NAMALWA (cell line): ENCODE measurements around the gene ZFAND3.
"Not testable (repeated sequence)": the region's sequence is repeated elsewhere in the genome, so short reads cannot be mapped to it uniquely, and the experiment has no call there.

Source experiments
- DNase-seq: peaks from one replicate; pipeline ENCODE4 v3.0.0-alpha.2; 2015; ENCODE audit warnings: low spot score

Gene ZFAND3

GRCh38 chr6:37938909-37939308 lies 119.4 kb downstream of the ZFAND3 start:
- DNase-seq: no peak

GRCh38 chr6:37940074-37940847 lies 120.7 kb downstream of the ZFAND3 start:
- no peak for DNase-seq

GRCh38 chr6:37941871-37942270 lies 122.3 kb downstream of the ZFAND3 start:
- no peak for DNase-seq

DNA sequence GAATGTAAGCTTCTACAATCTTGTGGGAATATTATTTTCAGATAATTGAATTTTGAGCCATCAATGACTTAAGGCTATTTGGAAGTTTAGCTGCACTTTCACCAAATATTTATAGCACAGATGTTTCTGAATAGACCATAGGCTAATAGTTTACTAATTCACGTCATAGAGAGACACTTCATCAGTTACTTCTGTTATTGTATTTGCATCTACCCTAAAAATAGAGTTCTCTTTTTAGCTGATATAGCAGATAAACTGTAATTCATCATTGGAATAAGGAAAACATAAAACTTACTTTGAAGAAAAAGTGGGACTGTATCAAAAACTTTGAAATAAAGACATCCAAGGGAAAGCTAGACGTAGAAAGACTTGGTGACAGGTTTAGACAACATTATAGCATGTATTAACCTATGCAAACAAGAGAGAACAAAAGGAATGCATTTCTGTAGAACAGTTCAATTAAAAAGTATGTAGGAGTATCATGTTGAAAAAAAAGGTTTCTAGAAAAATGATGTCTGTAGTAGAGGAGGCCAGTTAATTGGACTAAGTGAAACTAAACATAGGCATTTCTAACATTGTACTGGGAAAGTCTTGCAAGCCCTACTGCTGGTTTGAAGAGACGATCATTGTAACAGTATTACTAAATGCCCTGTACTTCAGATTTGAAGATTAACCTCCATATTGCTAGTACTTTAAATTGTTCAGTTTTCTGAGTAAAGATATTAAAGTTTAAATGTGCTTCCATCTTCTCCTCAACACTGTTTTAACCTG lies 123.3 kb downstream of the ZFAND3 start:
- peak; percentile 17 for DNase-seq

GRCh38 chr6:37943436-37944058 lies 124.0 kb downstream of the ZFAND3 start:
- no peak for DNase-seq

- DNase-seq: no peak
These were observed 126.5 kb downstream of the ZFAND3 start for GRCh38 chr6:37946057-37946456.

GRCh38 chr6:37947468-37947867 lies 127.9 kb downstream of the ZFAND3 start:
- DNase-seq: no peak

DNA sequence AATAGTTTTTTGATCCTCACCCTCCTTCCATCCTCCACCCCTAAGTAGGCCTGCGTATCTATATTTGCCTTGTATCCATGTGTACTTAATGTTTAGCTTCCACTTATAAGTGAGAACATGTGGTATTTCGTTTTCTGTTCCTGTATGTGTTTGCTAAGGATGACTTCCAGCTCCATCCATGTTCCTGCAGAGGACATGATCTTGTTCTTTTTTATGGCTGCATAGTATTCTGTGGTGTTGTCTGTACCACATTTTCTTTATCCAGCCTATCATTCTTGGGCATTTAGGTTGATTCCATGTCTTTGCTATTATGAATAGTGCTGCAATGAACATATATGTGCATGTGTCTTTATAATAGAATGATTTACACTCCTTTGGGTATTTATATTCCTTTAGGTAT lies 129.1 kb downstream of the ZFAND3 start:
- not testable (repeated sequence) for DNase-seq

DNA sequence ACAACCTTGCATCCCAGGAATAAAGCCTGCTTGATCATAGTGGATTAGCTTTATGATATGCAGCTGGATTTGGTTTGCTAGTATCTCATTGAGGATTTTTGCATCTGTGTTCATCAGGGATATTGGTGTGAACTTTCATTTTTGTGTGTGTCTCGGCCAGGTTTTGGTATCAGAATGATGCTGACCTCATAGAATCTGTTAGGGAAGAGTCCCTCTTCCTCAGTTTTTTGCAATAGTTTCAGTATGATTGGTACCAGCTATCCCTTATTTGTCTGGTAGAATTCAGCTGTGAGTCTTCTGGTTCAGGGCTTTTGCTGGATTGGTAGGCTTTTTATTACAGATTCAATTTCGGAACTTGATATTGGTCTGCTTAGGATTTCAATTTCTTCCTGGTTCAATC lies 132.5 kb downstream of the ZFAND3 start:
- no peak for DNase-seq

DNA sequence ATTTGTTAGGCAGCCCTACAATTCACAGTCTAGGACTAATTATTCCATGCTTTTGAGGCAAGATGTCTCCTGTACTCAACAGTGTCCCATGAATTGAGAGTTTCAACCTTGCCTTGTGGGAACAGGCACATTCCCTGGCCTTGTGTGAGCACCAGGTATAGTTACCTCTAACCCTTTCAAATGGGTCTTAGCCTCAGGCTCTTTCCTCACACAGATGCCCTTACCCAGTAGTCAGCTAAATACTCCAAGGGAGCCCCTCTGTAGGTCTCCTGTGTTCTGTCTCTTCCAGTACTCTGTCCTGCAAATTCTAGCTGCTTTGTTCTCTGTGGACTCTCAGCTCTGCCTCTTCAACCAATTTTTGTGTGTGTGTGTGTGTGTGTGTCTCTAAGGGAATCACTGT lies 135.3 kb downstream of the ZFAND3 start:
- no peak for DNase-seq

GRCh38 chr6:37956711-37957275 lies 137.3 kb downstream of the ZFAND3 start:
- DNase-seq: no peak

DNA sequence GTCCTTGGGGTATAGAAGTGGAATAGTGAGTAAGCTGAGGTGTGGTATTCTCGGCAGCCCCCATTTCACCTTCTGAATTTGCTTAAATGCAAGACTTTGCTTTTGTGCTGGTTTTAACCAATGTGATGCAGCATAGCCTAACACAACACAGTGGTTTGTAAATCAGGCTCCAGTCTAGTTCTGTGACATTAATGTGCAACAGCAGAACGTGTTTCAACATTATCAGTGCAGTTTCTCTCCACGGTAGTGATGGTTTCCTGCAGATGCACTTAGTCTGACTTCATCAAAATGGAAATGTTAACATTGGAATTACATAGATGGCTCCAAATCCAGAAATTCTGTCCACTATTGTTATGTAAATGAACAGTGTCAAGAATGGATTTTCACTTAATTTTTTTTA lies 139.5 kb downstream of the ZFAND3 start:
- no peak for DNase-seq

- DNase-seq: no peak
These were observed 140.8 kb downstream of the ZFAND3 start for GRCh38 chr6:37960139-37960935.

DNA sequence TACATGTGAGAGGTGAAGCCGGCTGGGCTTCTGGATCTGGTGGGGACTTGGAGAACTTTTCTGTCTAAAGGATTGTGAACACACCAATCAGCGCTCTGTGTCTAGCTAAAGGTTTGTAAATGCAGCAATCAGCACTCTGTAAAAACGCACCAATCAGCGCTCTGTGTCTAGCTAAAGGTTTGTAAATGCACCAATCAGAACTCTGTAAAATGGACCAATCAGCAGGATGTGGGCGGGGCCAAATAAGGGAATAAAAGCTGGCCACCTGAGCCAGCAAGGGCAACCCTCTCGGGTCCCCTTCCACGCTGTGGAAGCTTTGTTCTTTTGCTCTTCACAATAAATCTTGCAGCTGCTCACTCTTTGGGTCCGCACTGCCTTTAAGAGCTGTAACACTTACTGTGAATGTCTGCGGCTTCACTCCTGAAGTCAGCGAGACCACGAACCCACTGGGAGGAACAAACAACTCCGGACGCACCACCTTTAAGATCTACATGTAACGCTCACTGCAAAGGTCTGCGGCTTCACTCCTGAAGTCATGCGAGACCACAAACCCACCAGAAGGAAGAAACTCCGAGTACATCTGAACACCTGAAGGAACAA lies 143.1 kb downstream of the ZFAND3 start:
- DNase-seq: not testable (repeated sequence)

DNA sequence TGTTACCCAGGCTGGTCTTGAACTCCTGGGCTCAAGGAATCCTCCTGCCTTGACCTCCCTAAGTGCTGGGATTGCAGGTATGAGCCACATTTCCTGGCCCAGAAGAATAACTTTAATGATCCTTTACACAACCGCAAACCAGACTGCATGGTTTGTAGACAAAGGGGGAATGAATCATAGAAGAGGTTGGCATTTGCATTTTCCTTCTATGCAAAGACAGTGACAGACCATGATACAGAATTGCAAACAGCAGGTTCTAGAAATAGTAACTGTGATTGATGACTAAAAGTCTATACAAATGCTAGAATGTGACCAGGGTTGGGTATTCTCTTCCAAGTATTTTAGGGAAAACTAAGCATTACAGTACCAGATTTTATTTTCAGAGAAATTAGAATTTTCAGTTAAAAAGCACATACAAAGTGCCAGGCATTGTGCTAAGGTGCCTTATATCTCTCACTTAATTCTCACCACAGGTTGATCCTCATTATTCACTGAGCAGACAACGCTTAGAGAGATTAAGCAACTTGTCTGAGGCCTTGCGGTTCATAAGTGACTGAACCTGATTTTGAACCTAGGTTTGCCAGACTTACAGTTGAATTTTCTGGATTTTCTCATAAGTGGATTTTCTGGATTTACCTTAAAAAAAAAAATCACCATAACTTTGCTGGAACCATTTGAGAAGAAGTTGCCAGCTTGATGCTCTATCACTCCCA lies 146.6 kb downstream of the ZFAND3 start:
- no peak for DNase-seq

- DNase-seq: no peak
These were observed 147.3 kb downstream of the ZFAND3 start for GRCh38 chr6:37966801-37967200.

DNA sequence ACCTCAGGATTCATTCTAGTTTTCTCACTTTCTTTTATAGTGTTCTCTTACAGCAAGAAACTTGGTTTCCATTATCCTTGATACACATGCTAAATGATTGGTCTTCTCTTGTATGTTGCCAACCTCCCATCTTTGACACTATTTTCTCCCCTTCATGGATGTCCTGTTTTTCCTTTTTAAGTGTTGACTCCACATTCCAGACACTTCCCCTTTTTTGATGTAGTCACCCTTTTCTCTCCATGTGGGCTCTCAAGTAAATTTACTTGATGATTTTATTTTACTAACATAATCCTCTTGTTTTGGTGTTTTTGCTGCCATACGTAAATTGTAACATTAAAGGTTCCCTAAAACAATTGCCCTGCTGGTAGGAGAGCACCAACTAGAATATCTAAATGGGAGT lies 148.1 kb downstream of the ZFAND3 start:
- DNase-seq: no peak

GRCh38 chr6:37971266-37971665 lies 151.7 kb downstream of the ZFAND3 start:
- DNase-seq: no peak

- DNase-seq: peak; percentile 26
These were observed 152.3 kb downstream of the ZFAND3 start for GRCh38 chr6:37971711-37972390.
